Measurements from ENCODE around the gene MACROD2. TPM values are rescaled to one million over a fixed set of nuclear protein-coding genes. Genes with fewer than 3 reads are reported as not detected.

Gene MACROD2
- total RNA-seq, 4 donors from 2014 or later: 1.8 to 4.8 (median 2.9) TPM

GRCh38 chr20:14599613-14600012, 604.3 kb downstream of the MACROD2 start:
- H3K36me3 ChIP-seq: no peaks in the 10 kb centered on the region
- H3K4me1 ChIP-seq: no peaks in the 10 kb centered on the region
- no peak overlapping the region for H3K4me3 ChIP-seq
- TF ChIP-seq POLR2A (IDR thresholded peaks at IDR 0.05) (no peak), CTCF (IDR thresholded peaks at IDR 0.05) (no peak)
- no peaks in the 10 kb centered on the region for H3K9me3 ChIP-seq
- H3K27me3 ChIP-seq: no peaks in the 10 kb centered on the region
- H3K27ac ChIP-seq: no peak overlapping the region
- DNase-seq: no peak
- intact Hi-C loops (cut with DNase I): no loop called here
- 80 to 93% methylated on average over 3 of the region's 3 CpGs for WGBS, 2 donors

GRCh38 chr20:14600527-14600926, 605.2 kb downstream of the MACROD2 start:
- no peak for TF ChIP-seq CTCF (IDR thresholded peaks at IDR 0.05)
- TF ChIP-seq POLR2A (IDR thresholded peaks at IDR 0.05): no peak
- Histone ChIP-seq H3K9me3 (no peaks in the 10 kb centered on the region), H3K4me1 (no peaks in the 10 kb centered on the region), H3K27ac (no peak overlapping the region), H3K36me3 (no peaks in the 10 kb centered on the region), H3K4me3 (no peak overlapping the region), H3K27me3 (no peaks in the 10 kb centered on the region)
- no peak for DNase-seq
- intact Hi-C loops (cut with DNase I): no loop called here
- WGBS, 2 donors: 55 to 66% methylated on average over 2 of the region's 2 CpGs

GRCh38 chr20:14604143-14604542, 608.8 kb downstream of the MACROD2 start:
- no peak overlapping the region for H3K4me3 ChIP-seq
- no peaks in the 10 kb centered on the region for H3K4me1 ChIP-seq
- 76 to 89% methylated on average over 1 of the region's 1 CpG for WGBS, 2 donors
- H3K27ac ChIP-seq: no peak overlapping the region
- no peaks in the 10 kb centered on the region for H3K36me3 ChIP-seq
- intact Hi-C loops (cut with DNase I): no loop called here
- DNase-seq: no peak
- no peaks in the 10 kb centered on the region for H3K9me3 ChIP-seq
- no peaks in the 10 kb centered on the region for H3K27me3 ChIP-seq
- TF ChIP-seq POLR2A (IDR thresholded peaks at IDR 0.05) (no peak), CTCF (IDR thresholded peaks at IDR 0.05) (no peak)

- no peak overlapping the region for H3K4me3 ChIP-seq
- WGBS, 2 donors: 69 to 89% methylated on average over 4 of the region's 4 CpGs
- no peak for DNase-seq
- H3K9me3 ChIP-seq: no peaks in the 10 kb centered on the region
- TF ChIP-seq POLR2A (IDR thresholded peaks at IDR 0.05): no peak
- no peak for TF ChIP-seq CTCF (IDR thresholded peaks at IDR 0.05)
- no peak overlapping the region for H3K27ac ChIP-seq
- no peaks in the 10 kb centered on the region for H3K4me1 ChIP-seq
- intact Hi-C loops (cut with DNase I): no loop called here
- no peaks in the 10 kb centered on the region for H3K36me3 ChIP-seq
- no peaks in the 10 kb centered on the region for H3K27me3 ChIP-seq
Observed at GRCh38 chr20:14609328-14610221, 614.3 kb downstream of the MACROD2 start.

- Histone ChIP-seq H3K27ac (no peak overlapping the region), H3K4me1 (no peaks in the 10 kb centered on the region), H3K4me3 (no peak overlapping the region), H3K9me3 (no peaks in the 10 kb centered on the region), H3K27me3 (no peaks in the 10 kb centered on the region), H3K36me3 (no peaks in the 10 kb centered on the region)
- no peak for DNase-seq
- 50 to 70% methylated on average over 2 of the region's 2 CpGs for WGBS, 2 donors
- intact Hi-C loops (cut with DNase I): no loop called here
- TF ChIP-seq CTCF (IDR thresholded peaks at IDR 0.05) (no peak), POLR2A (IDR thresholded peaks at IDR 0.05) (no peak)
Observed at GRCh38 chr20:14611479-14611878, 616.2 kb downstream of the MACROD2 start.
